Adipocyte (in vitro differentiated cells): ENCODE measurements around the gene GPX2.
A peak's percentile ranks its signal among the peaks of the same experiment; 100 is the strongest.

ENCODE experiments used
- DNase-seq: peaks from one replicate; pipeline ENCODE4 v3.0.0-alpha.2; 2015; ENCODE audit warnings: low read depth
- H3K27me3 ChIP-seq: replicated peaks from 2 replicates; pipeline ENCODE4 v1.7.0; 2013; ENCODE audit warnings: mild to moderate bottlenecking, low read length, moderate library complexity; ENCODE audit not compliant: control insufficient read depth, insufficient read depth
- H3K36me3 ChIP-seq: 2 replicates; pipeline ENCODE4 v1.7.0; 2013; ENCODE audit warnings: low read length, mild to moderate bottlenecking, moderate library complexity; ENCODE audit not compliant: control insufficient read depth, insufficient read depth, severe bottlenecking
- H3K4me1 ChIP-seq: 2 replicates; pipeline ENCODE4 v1.7.0; 2013; ENCODE audit warnings: mild to moderate bottlenecking, low read length, moderate library complexity; ENCODE audit not compliant: control insufficient read depth, insufficient read depth
- H3K4me3 ChIP-seq: 2 replicates; pipeline ENCODE4 v1.7.0; 2013; ENCODE audit warnings: mild to moderate bottlenecking, low read length, moderate library complexity
- H3K9ac ChIP-seq: 2 replicates; pipeline ENCODE4 v1.7.0; 2013; ENCODE audit warnings: mild to moderate bottlenecking, low read length, moderate library complexity
- H3K9me3 ChIP-seq: 2 replicates; pipeline ENCODE4 v1.7.0; 2013; ENCODE audit warnings: mild to moderate bottlenecking, low read length, moderate library complexity; ENCODE audit not compliant: control insufficient read depth

The GPX2 gene

GRCh38 chr14:64942531-64943111 lies at the start of gene GPX2:
Gene GPX2 (minus strand): TSS chr14:64942745. CDS start chr14:64942726, 19 bp downstream.
- no peaks in the 10 kb centered on the region for H3K9me3 ChIP-seq
- DNase-seq, result no peak
- no peak within 1 kb of the TSS for H3K4me3 ChIP-seq
- no peaks in the 10 kb centered on the region for H3K4me1 ChIP-seq
- H3K27me3 ChIP-seq, result no peaks in the 10 kb centered on the region
- no peak within 1 kb of the TSS for H3K9ac ChIP-seq
- H3K36me3 ChIP-seq, result peaks cover 33% of the 10 kb centered on the region

GRCh38 chr14:64990939-64991338 lies 48.4 kb upstream of the GPX2 start:
- H3K4me1 ChIP-seq, result peaks cover 17% of the 10 kb centered on the region
- no peaks in the 10 kb centered on the region for H3K27me3 ChIP-seq
- no peak overlapping the region for H3K9ac ChIP-seq
- no peaks in the 10 kb centered on the region for H3K36me3 ChIP-seq
- no peaks in the 10 kb centered on the region for H3K9me3 ChIP-seq
- DNase-seq, result no peak
- H3K4me3 ChIP-seq, result no peak overlapping the region

GRCh38 chr14:64990296-64990695 lies 47.8 kb upstream of the GPX2 start:
- H3K9me3 ChIP-seq, result no peaks in the 10 kb centered on the region
- H3K27me3 ChIP-seq, result no peaks in the 10 kb centered on the region
- H3K4me1 ChIP-seq, result peaks cover 17% of the 10 kb centered on the region
- DNase-seq, result no peak
- H3K36me3 ChIP-seq, result no peaks in the 10 kb centered on the region
- no peak overlapping the region for H3K4me3 ChIP-seq
- H3K9ac ChIP-seq, result no peak overlapping the region

- H3K9ac ChIP-seq, result peak overlapping the region; percentile 95
- H3K4me3 ChIP-seq, result peak overlapping the region; percentile 96
- no peaks in the 10 kb centered on the region for H3K9me3 ChIP-seq
- peaks cover 13% of the 10 kb centered on the region for H3K4me1 ChIP-seq
- no peak for DNase-seq
- H3K27me3 ChIP-seq, result no peaks in the 10 kb centered on the region
- H3K36me3 ChIP-seq, result no peaks in the 10 kb centered on the region
Measured at GRCh38 chr14:64987438-64987767, 44.9 kb upstream of the GPX2 start.

GRCh38 chr14:64986648-64987437 lies 44.3 kb upstream of the GPX2 start, which contains the start of gene FNTB:
Gene FNTB (plus strand): TSS chr14:64986895. CDS start chr14:64986954, 59 bp downstream.
- Histone ChIP-seq H3K9ac (peak within 1 kb of the TSS; percentile 95), H3K4me1 (peaks cover 13% of the 10 kb centered on the region), H3K9me3 (no peaks in the 10 kb centered on the region), H3K27me3 (no peaks in the 10 kb centered on the region), H3K36me3 (no peaks in the 10 kb centered on the region), H3K4me3 (peak within 1 kb of the TSS; percentile 96)
- peak; percentile 98 for DNase-seq

- peak overlapping the region; percentile 19 for H3K9ac ChIP-seq
- H3K4me1 ChIP-seq, result peaks cover 13% of the 10 kb centered on the region
- no peaks in the 10 kb centered on the region for H3K27me3 ChIP-seq
- H3K4me3 ChIP-seq, result peak overlapping the region; percentile 75
- H3K9me3 ChIP-seq, result no peaks in the 10 kb centered on the region
- DNase-seq, result peak; percentile 84
- H3K36me3 ChIP-seq, result no peaks in the 10 kb centered on the region
Measured at GRCh38 chr14:64983439-64984310, 41.1 kb upstream of the GPX2 start.

- DNase-seq, result peak; percentile 45
- Histone ChIP-seq H3K9ac (no peak overlapping the region), H3K9me3 (no peaks in the 10 kb centered on the region), H3K4me3 (no peak overlapping the region), H3K4me1 (no peaks in the 10 kb centered on the region), H3K36me3 (no peaks in the 10 kb centered on the region), H3K27me3 (peaks cover 4% of the 10 kb centered on the region)
Measured at GRCh38 chr14:64979336-64980074, 37.0 kb upstream of the GPX2 start.

GRCh38 chr14:64974563-64974962 lies 32.0 kb upstream of the GPX2 start:
- no peaks in the 10 kb centered on the region for H3K4me1 ChIP-seq
- H3K36me3 ChIP-seq, result no peaks in the 10 kb centered on the region
- H3K9ac ChIP-seq, result no peak overlapping the region
- no peaks in the 10 kb centered on the region for H3K9me3 ChIP-seq
- H3K27me3 ChIP-seq, result peaks cover 4% of the 10 kb centered on the region
- no peak for DNase-seq
- H3K4me3 ChIP-seq, result no peak overlapping the region

GRCh38 chr14:64973826-64974225 lies 31.3 kb upstream of the GPX2 start:
- Histone ChIP-seq H3K36me3 (no peaks in the 10 kb centered on the region), H3K4me1 (no peaks in the 10 kb centered on the region), H3K9ac (no peak overlapping the region), H3K27me3 (peaks cover 4% of the 10 kb centered on the region), H3K9me3 (no peaks in the 10 kb centered on the region), H3K4me3 (no peak overlapping the region)
- no peak for DNase-seq

GRCh38 chr14:64973026-64973442 lies 30.5 kb upstream of the GPX2 start:
- Histone ChIP-seq H3K9me3 (no peaks in the 10 kb centered on the region), H3K4me3 (peak overlapping the region; percentile 81), H3K36me3 (no peaks in the 10 kb centered on the region), H3K9ac (peak overlapping the region; percentile 79), H3K4me1 (no peaks in the 10 kb centered on the region), H3K27me3 (peaks cover 4% of the 10 kb centered on the region)
- no peak for DNase-seq
